WTC11 (cell line): ENCODE results near the gene INO80. TPM values are rescaled to one million over a fixed set of nuclear protein-coding genes. Genes with fewer than 3 reads are reported as not detected.

Experiments
- ATF2 ChIP-seq: sonication (generic); formaldehyde crosslinking; IDR thresholded peaks from 2 replicates; pipeline ENCODE4 v1.8.1; 2022; ENCODE audit warnings: low read depth, missing genetic modification reagents, borderline replicate concordance
- CREB1 ChIP-seq: sonication (generic); formaldehyde crosslinking; IDR thresholded peaks from 2 replicates; pipeline ENCODE4 v1.8.0; 2023; ENCODE audit warnings: mild to moderate bottlenecking, missing genetic modification reagents
- ESRRA ChIP-seq: sonication (generic); formaldehyde crosslinking; IDR thresholded peaks from 2 replicates; pipeline ENCODE4 v1.8.1; 2022; ENCODE audit warnings: mild to moderate bottlenecking, missing genetic modification reagents, borderline replicate concordance
- FOXP1 ChIP-seq: sonication (generic); formaldehyde crosslinking; IDR thresholded peaks from 2 replicates; pipeline ENCODE4 v1.8.0; 2022; ENCODE audit warnings: missing genetic modification reagents, mild to moderate bottlenecking, moderate library complexity, borderline replicate concordance
- GRHL2 ChIP-seq: fragments of 250-450 bp; sonication (Bioruptor Pico); IDR thresholded peaks from 2 replicates; pipeline ENCODE4 v1.8.0; 2022; ENCODE audit warnings: mild to moderate bottlenecking, moderate library complexity; ENCODE audit not compliant: insufficient replicate concordance, severe bottlenecking
- GTF2I ChIP-seq: fragments of 250-450 bp; sonication (Bioruptor Pico); conservative IDR thresholded peaks from 2 replicates; pipeline ENCODE4 v1.4.0; 2021; ENCODE audit warnings: mild to moderate bottlenecking
- MLX ChIP-seq: sonication (generic); formaldehyde crosslinking; IDR thresholded peaks from 2 replicates; pipeline ENCODE4 v1.8.1; 2023; ENCODE audit warnings: mild to moderate bottlenecking, missing genetic modification reagents, moderate library complexity
- NR3C1 ChIP-seq: sonication (generic); formaldehyde crosslinking; conservative IDR thresholded peaks from 2 replicates; pipeline ENCODE4 v1.8.1; 2023; ENCODE audit warnings: low read depth, mild to moderate bottlenecking, missing genetic modification reagents
- OVOL2 ChIP-seq: fragments of 250-450 bp; sonication (Bioruptor Pico); IDR thresholded peaks from 2 replicates; pipeline ENCODE4 v1.9.0; 2021; ENCODE audit warnings: mild to moderate bottlenecking, borderline replicate concordance
- PRRX2 ChIP-seq: fragments of 250-450 bp; sonication (Bioruptor Pico); IDR thresholded peaks from 2 replicates; pipeline ENCODE4 v1.8.0; 2021; ENCODE audit warnings: mild to moderate bottlenecking
- RELA ChIP-seq: sonication (generic); formaldehyde crosslinking; IDR thresholded peaks from 2 replicates; pipeline ENCODE4 v1.8.1; 2022; ENCODE audit warnings: missing genetic modification reagents, mild to moderate bottlenecking, borderline replicate concordance
- RORB ChIP-seq: fragments of 250-450 bp; sonication (Bioruptor Pico); IDR thresholded peaks from 2 replicates; pipeline ENCODE4 v1.9.0; 2021; ENCODE audit warnings: mild to moderate bottlenecking
- SMAD4 ChIP-seq: sonication (generic); formaldehyde crosslinking; IDR thresholded peaks from 2 replicates; pipeline ENCODE4 v1.8.0; 2022; ENCODE audit warnings: mild to moderate bottlenecking, missing genetic modification reagents
- TP53 ChIP-seq: sonication (generic); formaldehyde crosslinking; IDR thresholded peaks from 2 replicates; pipeline ENCODE4 v1.8.1; 2023; ENCODE audit warnings: mild to moderate bottlenecking, missing genetic modification reagents
- ZBTB43 ChIP-seq: sonication (generic); formaldehyde crosslinking; IDR thresholded peaks from 2 replicates; pipeline ENCODE4 v1.8.1; 2023; ENCODE audit warnings: mild to moderate bottlenecking, missing genetic modification reagents
- ZNF232 ChIP-seq: sonication (generic); formaldehyde crosslinking; IDR thresholded peaks from 2 replicates; pipeline ENCODE4 v1.8.0; 2022; ENCODE audit warnings: mild to moderate bottlenecking, missing genetic modification reagents
- ZNF281 ChIP-seq: sonication (generic); formaldehyde crosslinking; IDR thresholded peaks from 2 replicates; pipeline ENCODE4 v1.8.0; 2023; ENCODE audit warnings: mild to moderate bottlenecking, missing genetic modification reagents
- ZNF416 ChIP-seq: fragments of 250-450 bp; sonication (Bioruptor Pico); IDR thresholded peaks from 2 replicates; pipeline ENCODE4 v1.9.0; 2021; ENCODE audit warnings: mild to moderate bottlenecking, inconsistent platforms
- ZNF671 ChIP-seq: fragments of 250-450 bp; sonication (Bioruptor Pico); IDR thresholded peaks from 2 replicates; pipeline ENCODE4 v1.8.0; 2021; ENCODE audit warnings: mild to moderate bottlenecking
- total RNA-seq: library from RNA; stranded (reverse); gene quantifications from 3 replicates; pipeline ENCODE4 v1.2.3, GENCODE V29; 2021
- TF ChIP-seq, protein P1 (sequence below): sonication (generic); formaldehyde crosslinking; IDR thresholded peaks from 2 replicates; pipeline ENCODE4 v1.8.1; 2022; ENCODE audit warnings: mild to moderate bottlenecking, missing genetic modification reagents, moderate library complexity, borderline replicate concordance
- TF ChIP-seq, protein P2 (sequence below): sonication (generic); formaldehyde crosslinking; IDR thresholded peaks from 2 replicates; pipeline ENCODE4 v1.8.1; 2023; ENCODE audit warnings: mild to moderate bottlenecking, moderate library complexity, missing genetic modification reagents
- TF ChIP-seq, protein P3 (sequence below): sonication (generic); formaldehyde crosslinking; IDR thresholded peaks from 2 replicates; pipeline ENCODE4 v1.8.0; 2022; ENCODE audit warnings: mild to moderate bottlenecking, missing genetic modification reagents
- TF ChIP-seq, protein P4 (sequence below): sonication (generic); formaldehyde crosslinking; IDR thresholded peaks from 2 replicates; pipeline ENCODE4 v1.8.1; 2023; ENCODE audit warnings: mild to moderate bottlenecking, missing genetic modification reagents
- TF ChIP-seq, protein P5 (sequence below): sonication (generic); formaldehyde crosslinking; IDR thresholded peaks from 2 replicates; pipeline ENCODE4 v1.8.0; 2023; ENCODE audit warnings: missing genetic modification reagents

Gene INO80
- total RNA-seq, 1 experiment from 2014 or later = 20.6 TPM

DNA sequence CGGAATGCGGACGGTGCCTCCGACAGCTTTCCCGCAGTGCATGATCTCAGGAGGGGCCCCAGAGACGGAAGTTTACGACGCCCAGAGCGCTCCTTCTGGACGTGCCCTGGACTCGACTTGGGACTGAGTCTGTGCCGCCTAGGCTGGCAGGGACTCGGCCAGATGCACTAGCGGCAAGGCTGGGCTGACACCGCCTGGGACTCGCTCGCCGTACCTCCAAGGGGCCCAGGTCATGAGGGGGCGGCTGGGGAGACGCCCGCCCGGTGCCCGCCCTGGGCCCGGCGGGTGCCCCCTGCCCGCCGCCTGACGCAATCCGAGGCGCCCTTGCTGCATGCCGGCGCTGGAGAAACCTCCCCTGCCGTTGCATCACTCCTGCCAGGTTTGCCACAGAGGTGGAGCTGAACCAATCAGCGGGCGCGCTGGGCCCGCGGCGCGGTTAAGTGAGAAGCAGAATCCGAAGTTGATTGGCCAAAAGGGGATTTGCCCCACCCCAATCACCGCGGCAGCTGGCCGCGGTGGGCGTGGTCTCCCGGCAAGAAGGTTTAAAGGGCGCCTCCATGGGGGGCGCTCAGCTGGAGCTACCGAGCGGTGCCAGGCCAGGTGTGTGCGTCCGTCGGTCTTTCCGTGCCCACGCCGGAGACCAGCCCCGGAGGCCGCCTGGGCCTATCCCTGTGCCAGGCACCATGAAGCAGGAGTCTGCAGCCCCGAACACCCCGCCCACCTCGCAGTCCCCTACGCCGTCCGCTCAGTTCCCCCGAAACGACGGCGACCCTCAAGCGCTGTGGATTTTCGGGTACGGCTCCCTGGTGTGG is 163.0 kb downstream of the INO80 start, which contains the start of gene CHAC1 (continued):
- TF ChIP-seq ZNF281 (CRISPR knock-in tag) = 0 out of 2 replicates have a peak, but pooled peaks have one; percentile 40
- TF ChIP-seq MLX (CRISPR knock-in tag) = 0 out of 2 replicates have a peak, but pooled peaks have one; percentile 43
- TF ChIP-seq GTF2I = no peak
- no peak for TF ChIP-seq CREB1 (CRISPR knock-in tag)
- TF ChIP-seq SMAD4 (CRISPR knock-in tag) = peak; percentile 29; the same call in 1 of the 2 replicates
- TF ChIP-seq, protein P1, sequence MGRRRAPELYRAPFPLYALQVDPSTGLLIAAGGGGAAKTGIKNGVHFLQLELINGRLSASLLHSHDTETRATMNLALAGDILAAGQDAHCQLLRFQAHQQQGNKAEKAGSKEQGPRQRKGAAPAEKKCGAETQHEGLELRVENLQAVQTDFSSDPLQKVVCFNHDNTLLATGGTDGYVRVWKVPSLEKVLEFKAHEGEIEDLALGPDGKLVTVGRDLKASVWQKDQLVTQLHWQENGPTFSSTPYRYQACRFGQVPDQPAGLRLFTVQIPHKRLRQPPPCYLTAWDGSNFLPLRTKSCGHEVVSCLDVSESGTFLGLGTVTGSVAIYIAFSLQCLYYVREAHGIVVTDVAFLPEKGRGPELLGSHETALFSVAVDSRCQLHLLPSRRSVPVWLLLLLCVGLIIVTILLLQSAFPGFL (CRISPR knock-in tag) = no peak
- TF ChIP-seq, protein P2, sequence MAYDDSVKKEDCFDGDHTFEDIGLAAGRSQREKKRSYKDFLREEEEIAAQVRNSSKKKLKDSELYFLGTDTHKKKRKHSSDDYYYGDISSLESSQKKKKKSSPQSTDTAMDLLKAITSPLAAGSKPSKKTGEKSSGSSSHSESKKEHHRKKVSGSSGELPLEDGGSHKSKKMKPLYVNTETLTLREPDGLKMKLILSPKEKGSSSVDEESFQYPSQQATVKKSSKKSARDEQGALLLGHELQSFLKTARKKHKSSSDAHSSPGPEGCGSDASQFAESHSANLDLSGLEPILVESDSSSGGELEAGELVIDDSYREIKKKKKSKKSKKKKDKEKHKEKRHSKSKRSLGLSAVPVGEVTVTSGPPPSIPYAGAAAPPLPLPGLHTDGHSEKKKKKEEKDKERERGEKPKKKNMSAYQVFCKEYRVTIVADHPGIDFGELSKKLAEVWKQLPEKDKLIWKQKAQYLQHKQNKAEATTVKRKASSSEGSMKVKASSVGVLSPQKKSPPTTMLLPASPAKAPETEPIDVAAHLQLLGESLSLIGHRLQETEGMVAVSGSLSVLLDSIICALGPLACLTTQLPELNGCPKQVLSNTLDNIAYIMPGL (CRISPR knock-in tag) = peak; percentile 46; the same call in 1 of the 2 replicates
- TF ChIP-seq NR3C1 = no peak
- TF ChIP-seq RELA (CRISPR knock-in tag) = no peak; the same call in 1 of the 2 replicates
- TF ChIP-seq ZNF671 (CRISPR knock-in tag) = no peak
- TF ChIP-seq ATF2 (CRISPR knock-in tag) = no peak
- no peak for TF ChIP-seq ZBTB43 (CRISPR knock-in tag)
- 0 out of 2 replicates have a peak, but pooled peaks have one; percentile 26 for TF ChIP-seq PRRX2
- no peak for TF ChIP-seq OVOL2 (CRISPR knock-in tag)
- TF ChIP-seq FOXP1 (CRISPR knock-in tag) = peak; percentile 22; the same call in 1 of the 2 replicates
- no peak for TF ChIP-seq GRHL2 (CRISPR knock-in tag)
- TF ChIP-seq ESRRA = no peak
- peak; percentile 77 for TF ChIP-seq ZNF416 (CRISPR knock-in tag)
- TF ChIP-seq RORB (CRISPR knock-in tag) = no peak
- TF ChIP-seq ZNF232 (CRISPR knock-in tag) = 0 out of 2 replicates have a peak, but pooled peaks have one; percentile 10
- TF ChIP-seq, protein P3, sequence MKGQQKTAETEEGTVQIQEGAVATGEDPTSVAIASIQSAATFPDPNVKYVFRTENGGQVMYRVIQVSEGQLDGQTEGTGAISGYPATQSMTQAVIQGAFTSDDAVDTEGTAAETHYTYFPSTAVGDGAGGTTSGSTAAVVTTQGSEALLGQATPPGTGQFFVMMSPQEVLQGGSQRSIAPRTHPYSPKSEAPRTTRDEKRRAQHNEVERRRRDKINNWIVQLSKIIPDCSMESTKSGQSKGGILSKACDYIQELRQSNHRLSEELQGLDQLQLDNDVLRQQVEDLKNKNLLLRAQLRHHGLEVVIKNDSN = 0 out of 2 replicates have a peak, but pooled peaks have one; percentile 64
- TF ChIP-seq, protein P4, sequence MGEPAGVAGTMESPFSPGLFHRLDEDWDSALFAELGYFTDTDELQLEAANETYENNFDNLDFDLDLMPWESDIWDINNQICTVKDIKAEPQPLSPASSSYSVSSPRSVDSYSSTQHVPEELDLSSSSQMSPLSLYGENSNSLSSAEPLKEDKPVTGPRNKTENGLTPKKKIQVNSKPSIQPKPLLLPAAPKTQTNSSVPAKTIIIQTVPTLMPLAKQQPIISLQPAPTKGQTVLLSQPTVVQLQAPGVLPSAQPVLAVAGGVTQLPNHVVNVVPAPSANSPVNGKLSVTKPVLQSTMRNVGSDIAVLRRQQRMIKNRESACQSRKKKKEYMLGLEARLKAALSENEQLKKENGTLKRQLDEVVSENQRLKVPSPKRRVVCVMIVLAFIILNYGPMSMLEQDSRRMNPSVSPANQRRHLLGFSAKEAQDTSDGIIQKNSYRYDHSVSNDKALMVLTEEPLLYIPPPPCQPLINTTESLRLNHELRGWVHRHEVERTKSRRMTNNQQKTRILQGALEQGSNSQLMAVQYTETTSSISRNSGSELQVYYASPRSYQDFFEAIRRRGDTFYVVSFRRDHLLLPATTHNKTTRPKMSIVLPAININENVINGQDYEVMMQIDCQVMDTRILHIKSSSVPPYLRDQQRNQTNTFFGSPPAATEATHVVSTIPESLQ = no peak
- TF ChIP-seq TP53 (CRISPR knock-in tag) = peak; percentile 46; the same call in 1 of the 2 replicates
- TF ChIP-seq, protein P5, sequence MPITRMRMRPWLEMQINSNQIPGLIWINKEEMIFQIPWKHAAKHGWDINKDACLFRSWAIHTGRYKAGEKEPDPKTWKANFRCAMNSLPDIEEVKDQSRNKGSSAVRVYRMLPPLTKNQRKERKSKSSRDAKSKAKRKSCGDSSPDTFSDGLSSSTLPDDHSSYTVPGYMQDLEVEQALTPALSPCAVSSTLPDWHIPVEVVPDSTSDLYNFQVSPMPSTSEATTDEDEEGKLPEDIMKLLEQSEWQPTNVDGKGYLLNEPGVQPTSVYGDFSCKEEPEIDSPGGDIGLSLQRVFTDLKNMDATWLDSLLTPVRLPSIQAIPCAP (CRISPR knock-in tag) = no peak
